ENCODE measurements around the gene MSMB. TPM values are rescaled to one million over a fixed set of nuclear protein-coding genes. Genes with fewer than 3 reads are reported as not detected.

The MSMB gene
- total and polyA plus RNA-seq, 9 of the 15 experiments (the other 6 are each of a cell fraction or from before 2014, with no cell fraction given) = 0.21 to 0.60 TPM; not detected in 7

GRCh38 chr10:46026106-46026505 is 20.0 kb downstream of the MSMB start (continued):
- TF ChIP-seq YBX1 (IDR thresholded peaks at IDR 0.05) = no peak
- TF ChIP-seq ZNF395 (CRISPR knock-in tag; IDR thresholded peaks at IDR 0.05) = no peak
- no peak for TF ChIP-seq MCM3 (IDR thresholded peaks at IDR 0.05)
- TF ChIP-seq MLX (CRISPR knock-in tag; conservative IDR thresholded peaks at IDR 0.05) = no peak

- CTCF ChIA-PET (ENCODE audit: low intra/inter-chr PET ratio) = no interaction called here
- TF ChIP-seq CBFA2T3 (IDR thresholded peaks at IDR 0.05) (0 out of 2 replicates have a peak, but pooled peaks have one; percentile 6), ZNF253 (CRISPR knock-in tag; conservative IDR thresholded peaks at IDR 0.05) (no peak), SREBF1 (IDR thresholded peaks at IDR 0.05; ENCODE audit: borderline replicate concordance, low read depth, low read length) (no peak), CBFA2T2 (conservative IDR thresholded peaks at IDR 0.05) (0 out of 2 replicates have a peak, but pooled peaks have one; percentile 2)
- Histone ChIP-seq H3K9ac (ENCODE audit: insufficient read depth in 1 of 2, low read depth in 2 of 2, low read length in 2 of 2) (peak overlapping the region; percentile 1 to 50; a peak in 2 of 4 replicates), H3K9me3 (replicated peaks; ENCODE audit: control insufficient read depth, insufficient read depth, low read depth, low read length) (no peaks in the 10 kb centered on the region), H3K79me2 (ENCODE audit: control insufficient read depth, insufficient read depth, low read length) (peaks cover 100% of the 10 kb centered on the region), H3K27ac (ENCODE audit: extremely low read depth, low read depth, low read length) (no peak overlapping the region; the same call in 2 of the 3 replicates), H2AFZ (ENCODE audit: low read depth, low read length) (no peak overlapping the region), H3K4me3 (no peak overlapping the region), H3K4me2 (ENCODE audit: insufficient read depth, low read length) (peak overlapping the region; percentile 4; the same call in 1 of the 2 replicates), H3K36me3 (ENCODE audit: control insufficient read depth, insufficient read depth, low read length) (peaks cover 49% of the 10 kb centered on the region), H3K27me3 (ENCODE audit: control insufficient read depth in 2 of 2, insufficient read depth in 2 of 2, low read length in 2 of 2) (no peaks in the 10 kb centered on the region), H4K20me1 (replicated peaks; ENCODE audit: control insufficient read depth, insufficient read depth, low read length) (peaks cover 5% of the 10 kb centered on the region; the same call in 1 of the 2 replicates), H3K4me1 (replicated peaks in 1 of 2; ENCODE audit: control insufficient read depth in 2 of 2, insufficient read depth in 2 of 2, low read length in 2 of 2) (peaks cover 28 to 59% of the 10 kb centered on the region in 2 experiments), H3K9me1 (ENCODE audit: control insufficient read depth, insufficient read depth, low read length) (peaks cover 3% of the 10 kb centered on the region)
- intact Hi-C loops (cut with micrococcal nuclease) (loop anchor here (5.0 kb wide), 2 partner anchors 202 to 558 kb away; no protein-coding TSS in a partner anchor), in situ Hi-C loops (cut with MboI) (loop anchor here (5.0 kb wide), 1 partner anchor 563 kb away; no protein-coding TSS in a partner anchor)
- ATAC-seq (no peak), DNase-seq (ENCODE audit: extremely low read depth in 1 of 4, low spot score in 3 of 4) (no peak), FAIRE-seq (no peak)
- BruUV-seq (replicated peaks) = no TSS peak
- 64% methylated on average over 2 of the region's 2 CpGs for WGBS (ENCODE audit: insufficient coverage, low coverage, missing lambda C conversion rate)
- POLR2A ChIA-PET = interaction anchor here (1.1 to 11.8 kb wide), 2 partner anchors 8 to 18 kb away, joined by 4 to 136 read pairs; no protein-coding TSS in a partner anchor
These were observed 20.7 kb downstream of the MSMB start for GRCh38 chr10:46025406-46025805.
